ENCODE results near the gene R3HCC1L.

R3HCC1L gene

GRCh38 chr10:98134431-98135221 is at the start of gene R3HCC1L:
R3HCC1L (plus strand) TSS chr10:98134657; CDS start chr10:98208115, 73,458 bp downstream.
- DNase-seq, result peak; percentile 80 to 92

- DNase-seq, result no peak
Observed at GRCh38 chr10:98085238-98085637, 49.2 kb upstream of the R3HCC1L start.

GRCh38 chr10:98086837-98087708 is 47.4 kb upstream of the R3HCC1L start:
- no peak for DNase-seq

GRCh38 chr10:98088186-98088971 is 46.1 kb upstream of the R3HCC1L start:
- no peak for DNase-seq

GRCh38 chr10:98090822-98091221 is 43.6 kb upstream of the R3HCC1L start:
- DNase-seq, result peak in 1 of 2 donors; percentile 18

GRCh38 chr10:98096316-98096715 is 38.1 kb upstream of the R3HCC1L start:
- no peak for DNase-seq

GRCh38 chr10:98096731-98097130 is 37.7 kb upstream of the R3HCC1L start:
- DNase-seq, result no peak

- DNase-seq, result no peak
Observed at GRCh38 chr10:98097175-98097574, 37.3 kb upstream of the R3HCC1L start.

GRCh38 chr10:98097616-98098015 is 36.8 kb upstream of the R3HCC1L start:
- no peak for DNase-seq

GRCh38 chr10:98098247-98098646 is 36.2 kb upstream of the R3HCC1L start:
- no peak for DNase-seq

- DNase-seq, result no peak
Observed at GRCh38 chr10:98100476-98100875, 34.0 kb upstream of the R3HCC1L start.

GRCh38 chr10:98101366-98101765 is 33.1 kb upstream of the R3HCC1L start:
- DNase-seq, result no peak

- DNase-seq, result no peak
Observed at GRCh38 chr10:98104125-98104524, 30.3 kb upstream of the R3HCC1L start.

GRCh38 chr10:98106531-98106930 is 27.9 kb upstream of the R3HCC1L start:
- DNase-seq, result no peak

- no peak for DNase-seq
Observed at GRCh38 chr10:98107644-98108430, 26.6 kb upstream of the R3HCC1L start.

GRCh38 chr10:98110356-98110755 is 24.1 kb upstream of the R3HCC1L start:
- no peak for DNase-seq

- DNase-seq, result no peak
Observed at GRCh38 chr10:98115031-98115787, 19.2 kb upstream of the R3HCC1L start.

- no peak for DNase-seq
Observed at GRCh38 chr10:98119891-98120290, 14.6 kb upstream of the R3HCC1L start.

- no peak for DNase-seq
Observed at GRCh38 chr10:98125940-98126631, 8.4 kb upstream of the R3HCC1L start.

- no peak for DNase-seq
Observed at GRCh38 chr10:98128802-98129201, 5.7 kb upstream of the R3HCC1L start.

- no peak for DNase-seq
Observed at GRCh38 chr10:98131619-98132018, 2.8 kb upstream of the R3HCC1L start.

All from bone marrow (tissue), 2 donors.